Measurements from ENCODE around the gene GMDS.

DNA sequence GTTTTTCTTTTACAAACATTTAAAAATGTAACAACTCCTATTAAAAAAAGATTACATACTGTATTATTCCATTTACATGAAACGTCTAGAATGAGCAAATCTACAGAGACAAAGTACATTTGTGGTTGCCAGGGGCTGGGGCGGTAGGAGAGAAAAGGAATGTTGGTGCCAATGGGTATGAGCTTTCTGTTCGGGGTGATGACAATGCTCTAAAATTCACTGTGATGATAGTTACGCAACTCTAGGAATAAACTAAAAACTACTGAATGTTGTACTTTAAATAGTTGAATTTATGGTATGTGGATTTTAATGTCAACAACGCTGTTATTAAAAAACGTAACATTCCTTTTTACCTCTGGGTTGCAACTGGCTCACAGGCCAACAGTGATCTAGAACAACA, 211.1 kb downstream of the GMDS start:
- TF ChIP-seq CREB5 (CRISPR knock-in tag; IDR thresholded peaks at IDR 0.05; ENCODE audit: low read depth) (no peak), POU6F1 (CRISPR knock-in tag; IDR thresholded peaks at IDR 0.05; ENCODE audit: borderline replicate concordance, low read depth) (no peak), TSHZ2 (CRISPR knock-in tag; IDR thresholded peaks at IDR 0.05) (no peak)

Data from SK-N-SH treated with all-trans-retinoic acid at 6 μM for 48 hours (cell line).